ENCODE measurements around the gene GET3. TPM values are rescaled to one million over a fixed set of nuclear protein-coding genes. Genes with fewer than 3 reads are reported as not detected.
A peak's percentile ranks its signal among the peaks of the same experiment; 100 is the strongest.

The GET3 gene
- polyA plus RNA-seq, 3 donors = 97.5 to 122 (median 108) TPM

DNA sequence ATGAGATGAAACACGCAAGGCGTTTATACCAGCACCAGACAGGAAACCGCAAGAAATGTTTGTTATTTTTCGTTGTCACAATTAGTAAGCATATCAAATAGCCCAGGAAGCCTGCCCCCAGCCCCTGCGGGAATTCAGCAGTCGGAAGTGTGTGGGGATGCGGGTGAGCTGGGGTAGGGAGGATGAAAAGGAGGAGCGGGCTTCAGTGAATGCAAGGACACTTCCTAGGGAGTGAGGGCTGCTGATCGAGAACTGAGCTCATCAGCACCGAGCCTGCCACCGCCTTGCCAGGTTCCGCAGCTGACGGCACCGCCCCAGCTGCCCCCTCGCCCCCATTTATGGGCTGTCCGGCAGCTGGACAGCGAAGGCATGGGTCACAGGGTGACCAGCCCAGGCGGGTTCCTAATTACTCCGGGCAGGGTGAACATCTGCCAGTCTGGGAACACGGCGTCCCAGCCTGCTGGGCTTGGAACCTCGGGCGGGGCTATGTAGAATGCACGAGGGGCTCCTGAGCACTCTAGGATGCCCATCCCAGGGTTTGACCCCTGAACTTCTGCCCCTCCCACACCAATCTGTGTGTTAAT lies 12.7 kb downstream of the GET3 start:
- H3K9me3 ChIP-seq (replicated peaks in 1 of 2; ENCODE audit: control insufficient read depth in 1 of 2, insufficient read depth in 1 of 2, low read length in 2 of 2) = peaks cover 13 to 18% of the 10 kb centered on the region in 2 donors
- Mint-ChIP-seq H3K4me3 (peak overlapping the region in 1 of 2 donors; percentile 22), H3K36me3 (peaks cover 30 to 34% of the 10 kb centered on the region in 2 donors), H3K27ac (peak overlapping the region in 1 of 7 donors; percentile 10), H3K9me3 (peaks cover 12 to 20% (median 16%) of the 10 kb centered on the region in 7 donors), H3K4me1 (peaks cover 4% of the 10 kb centered on the region), H3K27me3 (ENCODE audit: low read depth in 3 of 3) (peaks cover 22 to 35% (median 26%) of the 10 kb centered on the region in 3 donors)
- H4K20me1 ChIP-seq (ENCODE audit: insufficient read depth, low read length) = no peaks in the 10 kb centered on the region
- H3K9ac ChIP-seq (ENCODE audit: insufficient read depth, low read length, poor library complexity, severe bottlenecking) = no peak overlapping the region
- WGBS (ENCODE audit: insufficient coverage) = 39% methylated on average over 18 of the region's 24 CpGs
- H2AFZ ChIP-seq (ENCODE audit: insufficient read depth, low read depth, low read length, poor library complexity, severe bottlenecking) = no peak overlapping the region
- no peaks in the 10 kb centered on the region for H3K79me2 ChIP-seq (ENCODE audit: insufficient read depth, low read length)
- H3K27ac ChIP-seq (ENCODE audit: low read depth in 1 of 2, low read length in 2 of 2) = no peak overlapping the region
- no peak for TF ChIP-seq CTCF (IDR thresholded peaks at IDR 0.05)
- intact Hi-C loops (cut with micrococcal nuclease) = no loop called here
- no peak overlapping the region for H3K4me2 ChIP-seq (replicated peaks; ENCODE audit: extremely low read depth, low read length, poor library complexity, severe bottlenecking)
- peaks cover 0 to 15% of the 10 kb centered on the region in 2 donors for H3K27me3 ChIP-seq (ENCODE audit: control insufficient read depth in 2 of 2, insufficient read depth in 2 of 2, low read length in 2 of 2)
- H3K4me1 ChIP-seq (ENCODE audit: control insufficient read depth in 1 of 2, insufficient read depth in 2 of 2, low read length in 2 of 2) = no peaks in the 10 kb centered on the region
- H3K4me3 ChIP-seq (replicated peaks in 1 of 3; ENCODE audit: low read depth in 2 of 3, low read length in 3 of 3) = no peak overlapping the region
- H3K36me3 ChIP-seq (replicated peaks in 1 of 2; ENCODE audit: control insufficient read depth in 1 of 2, insufficient read depth in 2 of 2, low read length in 2 of 2) = peaks cover 24 to 33% of the 10 kb centered on the region in 2 donors
- DNase-seq = no peak

DNA sequence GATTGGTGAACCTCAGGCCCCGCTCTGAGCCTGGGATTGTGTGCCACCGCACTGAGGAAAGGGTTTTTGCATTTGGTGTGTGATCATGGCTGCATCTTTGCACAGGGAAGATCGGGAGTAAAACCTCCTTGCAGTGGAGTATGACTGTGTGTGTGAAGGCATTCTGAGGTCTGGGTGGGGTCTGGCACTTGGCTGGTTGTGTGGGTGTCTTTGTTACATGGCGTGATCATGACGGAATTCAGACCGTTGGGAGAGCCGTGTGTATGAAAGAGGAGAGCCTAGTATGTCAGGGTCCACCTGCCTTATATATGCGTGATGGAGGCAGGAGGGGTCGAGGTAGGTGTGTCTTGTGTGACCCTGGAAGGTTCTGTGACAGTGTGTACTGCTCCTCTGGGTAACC lies 13.6 kb downstream of the GET3 start:
- peaks cover 22 to 35% (median 31%) of the 10 kb centered on the region in 3 donors for H3K27me3 Mint-ChIP-seq (ENCODE audit: low read depth in 3 of 3)
- peaks cover 16 to 25% of the 10 kb centered on the region in 2 donors for H3K36me3 ChIP-seq (replicated peaks in 1 of 2; ENCODE audit: control insufficient read depth in 1 of 2, insufficient read depth in 2 of 2, low read length in 2 of 2)
- no peak overlapping the region for H3K4me3 ChIP-seq (replicated peaks in 1 of 3; ENCODE audit: low read depth in 2 of 3, low read length in 3 of 3)
- H2AFZ ChIP-seq (ENCODE audit: insufficient read depth, low read depth, low read length, poor library complexity, severe bottlenecking) = no peak overlapping the region
- no peak for TF ChIP-seq CTCF (IDR thresholded peaks at IDR 0.05)
- H3K27me3 ChIP-seq (ENCODE audit: control insufficient read depth in 2 of 2, insufficient read depth in 2 of 2, low read length in 2 of 2) = peaks cover 0 to 15% of the 10 kb centered on the region in 2 donors
- no peak for DNase-seq
- H3K4me3 Mint-ChIP-seq = no peak overlapping the region
- no peak overlapping the region for H3K27ac ChIP-seq (ENCODE audit: low read depth in 1 of 2, low read length in 2 of 2)
- H3K36me3 Mint-ChIP-seq = peaks cover 22 to 26% of the 10 kb centered on the region in 2 donors
- no peaks in the 10 kb centered on the region for H4K20me1 ChIP-seq (ENCODE audit: insufficient read depth, low read length)
- no peak overlapping the region for H3K27ac Mint-ChIP-seq
- H3K4me1 Mint-ChIP-seq = peaks cover 4% of the 10 kb centered on the region
- H3K9me3 Mint-ChIP-seq = peaks cover 12 to 19% (median 16%) of the 10 kb centered on the region in 7 donors
- no peak overlapping the region for H3K9ac ChIP-seq (ENCODE audit: insufficient read depth, low read length, poor library complexity, severe bottlenecking)
- 92% methylated on average over 9 of the region's 9 CpGs for WGBS (ENCODE audit: insufficient coverage)
- intact Hi-C loops (cut with micrococcal nuclease) = no loop called here
- no peaks in the 10 kb centered on the region for H3K4me1 ChIP-seq (ENCODE audit: control insufficient read depth in 1 of 2, insufficient read depth in 2 of 2, low read length in 2 of 2)
- peaks cover 13 to 18% of the 10 kb centered on the region in 2 donors for H3K9me3 ChIP-seq (replicated peaks in 1 of 2; ENCODE audit: control insufficient read depth in 1 of 2, insufficient read depth in 1 of 2, low read length in 2 of 2)
- no peak overlapping the region for H3K4me2 ChIP-seq (replicated peaks; ENCODE audit: extremely low read depth, low read length, poor library complexity, severe bottlenecking)
- H3K79me2 ChIP-seq (ENCODE audit: insufficient read depth, low read length) = no peaks in the 10 kb centered on the region
